ENCODE measurements around the gene CD163L1. TPM values are rescaled to one million over a fixed set of nuclear protein-coding genes. Genes with fewer than 3 reads are reported as not detected.

CD163L1 gene
- total RNA-seq, 4 donors from 2014 or later: 0.20 to 6.4 (median 3.2) TPM

DNA sequence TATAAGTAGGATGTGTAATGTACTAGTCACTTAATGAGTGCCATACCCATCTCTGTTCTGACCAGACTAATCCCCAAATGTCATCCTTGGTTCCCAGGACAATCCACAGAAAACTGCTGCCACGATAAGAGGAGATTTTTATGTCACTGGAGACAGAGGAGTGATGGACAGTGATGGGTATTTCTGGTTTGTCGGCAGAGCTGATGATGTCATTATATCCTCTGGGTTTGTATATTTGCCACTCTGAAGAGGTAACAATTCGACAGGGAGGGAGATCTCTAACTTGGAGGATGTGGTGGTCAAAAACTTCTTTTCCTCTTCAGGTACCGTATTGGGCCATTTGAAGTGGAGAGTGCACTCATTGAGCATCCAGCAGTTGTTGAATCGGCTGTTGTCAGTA lies 119.8 kb downstream of the CD163L1 start:
- no peaks in the 10 kb centered on the region for H3K4me1 ChIP-seq
- 50 to 87% methylated on average over 1 to 5 of the region's 5 CpGs for WGBS, 2 donors (ENCODE audit: low coverage in 1 of 2)
- intact Hi-C loops (cut with DNase I; ENCODE audit: low total_unique reads): no loop called here
- DNase-seq: no peak
- no peak overlapping the region for H3K27ac ChIP-seq
- no peaks in the 10 kb centered on the region for H3K9me3 ChIP-seq
- H3K4me3 ChIP-seq: no peak overlapping the region
- in situ Hi-C loops (cut with MboI; ENCODE audit: low pct_ligation_motif_present in 1 of 4, low pct_unique_long_range_greater_than_20kb in 1 of 4, low sequenced_read_pairs in 3 of 4): no loop called here
- H3K36me3 ChIP-seq: no peaks in the 10 kb centered on the region
- TF ChIP-seq POLR2AphosphoS5 (IDR thresholded peaks at IDR 0.05) (no peak), EP300 (IDR thresholded peaks at IDR 0.05; ENCODE audit: low read depth) (no peak)
- H3K27me3 ChIP-seq: no peaks in the 10 kb centered on the region

- no peak for DNase-seq
- no peaks in the 10 kb centered on the region for H3K9me3 ChIP-seq
- intact Hi-C loops (cut with DNase I; ENCODE audit: low total_unique reads) (no loop called here), in situ Hi-C loops (cut with MboI; ENCODE audit: low pct_ligation_motif_present in 1 of 4, low pct_unique_long_range_greater_than_20kb in 1 of 4, low sequenced_read_pairs in 3 of 4) (no loop called here)
- no peak overlapping the region for H3K4me3 ChIP-seq
- no peaks in the 10 kb centered on the region for H3K36me3 ChIP-seq
- H3K4me1 ChIP-seq: no peaks in the 10 kb centered on the region
- H3K27me3 ChIP-seq: no peaks in the 10 kb centered on the region
- H3K27ac ChIP-seq: no peak overlapping the region
- 77 to 86% methylated on average over 3 to 5 of the region's 5 CpGs for WGBS, 2 donors (ENCODE audit: low coverage in 1 of 2)
- TF ChIP-seq CTCF (IDR thresholded peaks at IDR 0.05) (no peak), EP300 (IDR thresholded peaks at IDR 0.05; ENCODE audit: low read depth) (no peak), POLR2A (IDR thresholded peaks at IDR 0.05) (no peak), POLR2AphosphoS5 (IDR thresholded peaks at IDR 0.05) (no peak)
Measured at GRCh38 chr12:7322599-7322998, 121.4 kb downstream of the CD163L1 start.

- H3K36me3 ChIP-seq: no peaks in the 10 kb centered on the region
- no peak overlapping the region for H3K4me3 ChIP-seq
- TF ChIP-seq POLR2AphosphoS5 (IDR thresholded peaks at IDR 0.05) (no peak), EP300 (IDR thresholded peaks at IDR 0.05; ENCODE audit: low read depth) (no peak), POLR2A (IDR thresholded peaks at IDR 0.05) (no peak), CTCF (IDR thresholded peaks at IDR 0.05) (no peak)
- H3K4me1 ChIP-seq: no peaks in the 10 kb centered on the region
- in situ Hi-C loops (cut with MboI; ENCODE audit: low pct_ligation_motif_present in 1 of 4, low pct_unique_long_range_greater_than_20kb in 1 of 4, low sequenced_read_pairs in 3 of 4): no loop called here
- intact Hi-C loops (cut with DNase I; ENCODE audit: low total_unique reads): no loop called here
- 60 to 83% methylated on average over 1 to 2 of the region's 2 CpGs for WGBS, 2 donors (ENCODE audit: low coverage in 1 of 2)
- H3K27me3 ChIP-seq: no peaks in the 10 kb centered on the region
- DNase-seq: no peak
- no peak overlapping the region for H3K27ac ChIP-seq
- H3K9me3 ChIP-seq: no peaks in the 10 kb centered on the region
Measured at GRCh38 chr12:7321624-7322023, 122.3 kb downstream of the CD163L1 start.

GRCh38 chr12:7319930-7320329 lies 124.0 kb downstream of the CD163L1 start:
- 80 to 85% methylated on average over 1 to 2 of the region's 2 CpGs for WGBS, 2 donors (ENCODE audit: low coverage in 1 of 2)
- no peaks in the 10 kb centered on the region for H3K27me3 ChIP-seq
- in situ Hi-C loops (cut with MboI; ENCODE audit: low pct_ligation_motif_present in 1 of 4, low pct_unique_long_range_greater_than_20kb in 1 of 4, low sequenced_read_pairs in 3 of 4): no loop called here
- H3K36me3 ChIP-seq: no peaks in the 10 kb centered on the region
- no peak for DNase-seq
- H3K4me3 ChIP-seq: no peak overlapping the region
- H3K4me1 ChIP-seq: no peaks in the 10 kb centered on the region
- TF ChIP-seq EP300 (IDR thresholded peaks at IDR 0.05; ENCODE audit: low read depth) (no peak), POLR2AphosphoS5 (IDR thresholded peaks at IDR 0.05) (no peak), CTCF (IDR thresholded peaks at IDR 0.05) (no peak), POLR2A (IDR thresholded peaks at IDR 0.05) (no peak)
- H3K9me3 ChIP-seq: no peaks in the 10 kb centered on the region
- no peak overlapping the region for H3K27ac ChIP-seq
- intact Hi-C loops (cut with DNase I; ENCODE audit: low total_unique reads): no loop called here

DNA sequence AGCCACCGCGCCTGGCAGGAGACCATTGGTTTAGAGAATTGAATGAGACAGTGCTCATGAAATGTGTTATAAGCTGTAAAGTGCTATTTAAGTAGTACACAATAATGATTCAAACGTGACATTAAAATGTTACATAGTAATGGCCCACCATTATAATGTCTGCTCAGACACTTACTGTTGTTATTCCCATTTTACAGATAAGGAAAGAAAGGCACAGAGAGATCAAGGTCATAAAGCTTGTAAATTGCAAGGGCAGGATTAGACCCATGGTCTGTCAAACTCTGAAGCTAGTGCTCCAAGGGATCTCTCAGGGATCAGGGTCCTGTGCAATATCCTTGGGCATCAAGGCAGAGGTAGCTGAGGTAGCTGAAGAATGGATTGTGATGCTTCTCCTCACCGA lies 133.9 kb downstream of the CD163L1 start:
- Histone ChIP-seq H3K4me1 (no peaks in the 10 kb centered on the region), H3K27me3 (no peaks in the 10 kb centered on the region), H3K4me3 (no peak overlapping the region), H3K9me3 (no peaks in the 10 kb centered on the region), H3K36me3 (no peaks in the 10 kb centered on the region), H3K27ac (no peak overlapping the region)
- 85 to 96% methylated on average over 3 to 4 of the region's 4 CpGs for WGBS, 2 donors (ENCODE audit: low coverage in 1 of 2)
- no peak for DNase-seq
- intact Hi-C loops (cut with DNase I; ENCODE audit: low total_unique reads) (no loop called here), in situ Hi-C loops (cut with MboI; ENCODE audit: low pct_ligation_motif_present in 1 of 4, low pct_unique_long_range_greater_than_20kb in 1 of 4, low sequenced_read_pairs in 3 of 4) (no loop called here)
- TF ChIP-seq POLR2AphosphoS5 (IDR thresholded peaks at IDR 0.05) (no peak), CTCF (IDR thresholded peaks at IDR 0.05) (no peak), EP300 (IDR thresholded peaks at IDR 0.05; ENCODE audit: low read depth) (no peak), POLR2A (IDR thresholded peaks at IDR 0.05) (no peak)

Data from transverse colon (tissue), 4 donors.